Thyroid gland (tissue), 4 donors: ENCODE results near the gene SYT9. TPM values are rescaled to one million over a fixed set of nuclear protein-coding genes. Genes with fewer than 3 reads are reported as not detected.

Source experiments
- DNase-seq, 2 donors: peaks; one replicate each; pipeline ENCODE4 v3.0.0-alpha.2; 2019
- H3K27ac ChIP-seq, 3 donors: fragments of 200-600 bp; sonication (generic); 1 replicate in 2 of 3; 2 replicates in 1 of 3; pipeline ENCODE4 v1.5.1; 2016 to 2019; ENCODE audit warnings: mild to moderate bottlenecking in 1 of 3, moderate library complexity in 1 of 3
- H3K27me3 ChIP-seq: fragments of 200-600 bp; sonication (generic); one replicate; pipeline ENCODE4 v1.5.1; 2019
- H3K36me3 ChIP-seq, 2 donors: fragments of 200-600 bp; sonication (generic); one replicate each; pipeline ENCODE4 v1.5.1; 2016 to 2019
- H3K4me1 ChIP-seq, 2 donors: fragments of 200-600 bp; sonication (generic); one replicate each; pipeline ENCODE4 v1.5.1; 2017 to 2019
- H3K4me3 ChIP-seq, 3 donors: fragments of 200-600 bp; sonication (generic); replicated peaks in 1 of 3; 1 replicate in 2 of 3; 2 replicates in 1 of 3; pipeline ENCODE4 v1.5.1; 2016; ENCODE audit warnings: mild to moderate bottlenecking in 1 of 3
- H3K9me3 ChIP-seq: fragments of 200-600 bp; sonication (generic); one replicate; pipeline ENCODE4 v1.5.1; 2017
- POLR2A ChIP-seq, 2 donors: fragments of 450-650 bp; IDR thresholded peaks; one replicate each; pipeline ENCODE4 v1.6.1; 2017; ENCODE audit warnings: antibody characterized with exemption in 2 of 2, mild to moderate bottlenecking in 2 of 2, moderate library complexity in 1 of 2
- whole genome bisulfite sequencing, 2 donors: methylation state at CpG; one replicate each; pipeline ENCODE4 v1.1.5; 2017; 5-methylcytosine and 5-hydroxymethylcytosine counted together
- intact Hi-C: fragments of 100-400 bp; cut with DNase I; formaldehyde crosslinking; loops from one replicate; pipeline ENCODE4 v1.15.1; 2023
- total RNA-seq, 4 donors: library from RNA; depleted of rRNA; stranded (reverse); fragments of >200 nt; gene quantifications; one replicate each; pipeline ENCODE4 v1.2.3, GENCODE V29; 2016
- TF ChIP-seq, protein P1 (sequence below), 6 experiments: fragments of 200-600 bp in 3 of 6; fragments of 450-650 bp in 3 of 6; sonication (generic) in 3 of 6; IDR thresholded peaks; one replicate each; pipeline ENCODE4 v1.5.1; 2016 to 2019; ENCODE audit warnings: antibody characterized with exemption in 6 of 6, mild to moderate bottlenecking in 2 of 6, inconsistent platforms in 1 of 6, moderate library complexity in 1 of 6

Gene SYT9
- total RNA-seq, 4 donors from 2014 or later, result 1.3 to 7.6 (median 4.2) TPM

DNA sequence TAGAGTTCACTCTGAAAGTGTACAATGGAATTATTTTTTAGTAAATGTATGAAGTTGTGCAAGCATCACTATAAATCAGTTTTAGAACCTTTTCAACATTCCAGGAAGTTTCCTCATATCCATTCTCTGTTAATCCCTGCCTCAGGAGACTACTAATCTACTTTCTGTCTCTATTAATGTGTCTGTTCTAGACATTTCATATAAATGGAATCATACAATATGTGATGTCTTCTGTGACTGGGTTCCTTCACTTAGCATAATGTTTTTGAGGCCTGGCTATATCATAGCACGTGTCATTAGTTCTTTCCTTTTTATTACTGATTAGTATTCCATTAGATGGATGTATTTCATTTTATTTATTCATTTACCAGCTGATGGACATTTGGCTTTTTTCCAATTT, 17.1 kb downstream of the SYT9 start:
- Histone ChIP-seq H3K9me3 (no peaks in the 10 kb centered on the region), H3K36me3 (no peaks in the 10 kb centered on the region), H3K27ac (no peak overlapping the region), H3K4me1 (no peaks in the 10 kb centered on the region), H3K27me3 (no peaks in the 10 kb centered on the region), H3K4me3 (no peak overlapping the region)
- TF ChIP-seq, protein P1, sequence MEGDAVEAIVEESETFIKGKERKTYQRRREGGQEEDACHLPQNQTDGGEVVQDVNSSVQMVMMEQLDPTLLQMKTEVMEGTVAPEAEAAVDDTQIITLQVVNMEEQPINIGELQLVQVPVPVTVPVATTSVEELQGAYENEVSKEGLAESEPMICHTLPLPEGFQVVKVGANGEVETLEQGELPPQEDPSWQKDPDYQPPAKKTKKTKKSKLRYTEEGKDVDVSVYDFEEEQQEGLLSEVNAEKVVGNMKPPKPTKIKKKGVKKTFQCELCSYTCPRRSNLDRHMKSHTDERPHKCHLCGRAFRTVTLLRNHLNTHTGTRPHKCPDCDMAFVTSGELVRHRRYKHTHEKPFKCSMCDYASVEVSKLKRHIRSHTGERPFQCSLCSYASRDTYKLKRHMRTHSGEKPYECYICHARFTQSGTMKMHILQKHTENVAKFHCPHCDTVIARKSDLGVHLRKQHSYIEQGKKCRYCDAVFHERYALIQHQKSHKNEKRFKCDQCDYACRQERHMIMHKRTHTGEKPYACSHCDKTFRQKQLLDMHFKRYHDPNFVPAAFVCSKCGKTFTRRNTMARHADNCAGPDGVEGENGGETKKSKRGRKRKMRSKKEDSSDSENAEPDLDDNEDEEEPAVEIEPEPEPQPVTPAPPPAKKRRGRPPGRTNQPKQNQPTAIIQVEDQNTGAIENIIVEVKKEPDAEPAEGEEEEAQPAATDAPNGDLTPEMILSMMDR (IDR thresholded peaks at IDR 0.05), result no peak
- TF ChIP-seq POLR2A (IDR thresholded peaks at IDR 0.05), result no peak
- 63 to 70% methylated on average over 1 of the region's 1 CpG for WGBS, 2 donors
- DNase-seq, result no peak
- intact Hi-C loops, result no loop called here

DNA sequence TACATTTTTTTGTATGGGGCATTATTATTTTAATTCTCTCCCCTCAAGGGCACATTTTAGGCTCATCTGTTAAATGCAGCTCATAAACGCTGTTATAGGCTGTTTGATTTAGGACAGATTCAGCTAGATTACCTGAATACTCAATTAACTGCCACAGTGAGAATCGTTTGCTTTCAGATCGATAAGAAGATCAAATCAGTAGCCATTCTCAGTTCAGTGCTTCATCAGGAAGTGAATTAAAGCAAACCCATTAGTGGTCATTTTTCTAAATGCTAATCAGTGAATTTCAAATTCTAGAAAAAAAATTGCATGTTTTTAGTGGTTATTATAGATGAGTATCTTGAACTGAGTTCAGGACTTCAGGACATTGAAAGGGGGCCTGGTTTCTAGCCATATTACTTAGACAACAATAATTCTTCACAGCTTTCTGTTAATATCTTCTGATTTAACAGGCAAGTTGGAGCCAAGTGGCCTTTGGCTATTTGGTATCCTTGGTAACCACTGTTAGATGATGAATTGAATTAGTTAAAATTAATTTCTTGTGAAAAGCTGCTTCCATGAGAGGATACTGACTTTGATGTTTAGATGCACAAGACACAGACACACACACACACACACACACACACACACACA, 18.6 kb downstream of the SYT9 start:
- Histone ChIP-seq H3K36me3 (no peaks in the 10 kb centered on the region), H3K4me1 (no peaks in the 10 kb centered on the region), H3K9me3 (no peaks in the 10 kb centered on the region), H3K27me3 (no peaks in the 10 kb centered on the region), H3K4me3 (no peak overlapping the region), H3K27ac (no peak overlapping the region)
- intact Hi-C loops, result no loop called here
- TF ChIP-seq, protein P1 (IDR thresholded peaks at IDR 0.05), result no peak
- TF ChIP-seq POLR2A (IDR thresholded peaks at IDR 0.05), result no peak
- 80 to 83% methylated on average over 3 of the region's 3 CpGs for WGBS, 2 donors
- no peak for DNase-seq

DNA sequence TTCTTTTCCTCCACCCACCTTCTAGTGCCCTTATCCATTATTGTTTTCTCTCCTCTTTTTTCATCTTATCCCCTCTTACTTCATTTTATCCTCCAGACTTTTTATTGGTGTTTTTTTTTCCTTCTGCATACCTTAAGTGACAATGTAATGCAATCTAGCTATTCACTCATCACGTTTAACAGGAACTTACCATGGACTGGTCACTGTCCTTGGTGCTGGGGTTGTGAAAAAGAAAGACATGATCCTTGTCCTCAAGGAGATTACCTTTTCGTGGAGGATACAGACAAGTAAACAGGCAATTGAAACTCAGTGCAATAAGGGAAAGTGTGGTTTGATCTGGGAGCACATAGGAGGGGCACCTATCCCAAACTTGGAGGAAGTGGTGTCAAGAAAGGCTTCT, 20.7 kb downstream of the SYT9 start:
- H3K36me3 ChIP-seq, result no peaks in the 10 kb centered on the region
- 52 to 71% methylated on average over 2 of the region's 2 CpGs for WGBS, 2 donors
- no peak overlapping the region for H3K4me3 ChIP-seq
- no peaks in the 10 kb centered on the region for H3K27me3 ChIP-seq
- no peak for DNase-seq
- TF ChIP-seq, protein P1 (IDR thresholded peaks at IDR 0.05), result no peak
- no peak for TF ChIP-seq POLR2A (IDR thresholded peaks at IDR 0.05)
- H3K9me3 ChIP-seq, result no peaks in the 10 kb centered on the region
- H3K4me1 ChIP-seq, result no peaks in the 10 kb centered on the region
- no peak overlapping the region for H3K27ac ChIP-seq
- intact Hi-C loops, result no loop called here

DNA sequence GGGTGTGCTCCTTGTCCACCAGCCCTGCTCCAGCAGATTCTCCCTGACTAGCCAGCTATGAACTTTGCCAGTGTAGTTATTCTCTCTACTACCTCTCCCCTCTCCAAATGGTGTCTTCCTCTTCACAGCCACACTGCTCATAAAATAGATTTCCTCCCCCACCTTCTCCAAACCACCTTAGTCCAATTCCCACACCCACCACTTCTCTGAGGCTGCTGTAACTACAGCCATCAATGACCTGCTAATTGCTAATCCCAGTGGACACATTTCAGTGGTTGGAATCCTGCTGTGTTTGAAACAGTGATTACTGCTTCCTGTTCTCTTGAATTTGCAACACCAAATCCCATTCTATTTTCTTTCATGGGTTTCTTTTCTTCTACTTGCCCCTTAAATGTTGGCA, 23.4 kb downstream of the SYT9 start:
- Histone ChIP-seq H3K4me1 (no peaks in the 10 kb centered on the region), H3K36me3 (no peaks in the 10 kb centered on the region), H3K27ac (no peak overlapping the region), H3K27me3 (no peaks in the 10 kb centered on the region), H3K9me3 (no peaks in the 10 kb centered on the region), H3K4me3 (no peak overlapping the region)
- TF ChIP-seq POLR2A (IDR thresholded peaks at IDR 0.05), result no peak
- TF ChIP-seq, protein P1 (IDR thresholded peaks at IDR 0.05), result no peak
- DNase-seq, result no peak
- intact Hi-C loops, result no loop called here

DNA sequence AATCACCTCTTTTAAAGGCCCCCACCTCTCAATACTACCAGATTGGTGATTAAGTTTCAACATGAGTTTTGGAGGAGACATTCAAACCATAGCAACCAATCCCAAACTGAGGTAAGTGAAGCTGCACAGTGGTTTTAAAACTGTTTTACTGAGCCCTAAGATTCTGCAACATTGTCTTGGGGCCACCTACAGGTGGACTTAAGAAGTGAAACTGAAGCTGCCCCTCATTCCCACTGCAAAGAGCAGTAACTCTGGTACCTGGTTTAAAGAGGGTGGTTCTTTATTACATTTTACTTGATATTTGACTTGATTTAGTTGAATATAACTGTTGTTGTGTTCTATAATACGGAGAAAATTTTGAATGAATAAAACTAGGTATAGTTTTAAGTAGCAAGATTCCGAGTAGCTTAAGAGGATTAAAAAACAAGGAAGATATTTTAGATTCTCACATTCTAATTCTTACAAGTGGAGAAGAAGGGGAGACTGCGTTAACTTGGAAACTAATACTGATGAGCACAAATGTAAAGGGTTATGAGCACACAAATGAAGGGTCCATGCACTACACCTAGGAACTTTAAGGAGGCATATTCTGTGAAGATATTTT, 26.7 kb downstream of the SYT9 start:
- 60 to 67% methylated on average over 3 of the region's 3 CpGs for WGBS, 2 donors
- H3K27me3 ChIP-seq, result no peaks in the 10 kb centered on the region
- TF ChIP-seq, protein P1 (IDR thresholded peaks at IDR 0.05), result peak in 5 of 6 experiments; percentile 12 to 70 (median 40)
- no peak for TF ChIP-seq POLR2A (IDR thresholded peaks at IDR 0.05)
- H3K27ac ChIP-seq, result no peak overlapping the region
- no peak overlapping the region for H3K4me3 ChIP-seq
- H3K36me3 ChIP-seq, result no peaks in the 10 kb centered on the region
- H3K9me3 ChIP-seq, result no peaks in the 10 kb centered on the region
- intact Hi-C loops, result no loop called here
- no peaks in the 10 kb centered on the region for H3K4me1 ChIP-seq
- DNase-seq, result peak; percentile 5 to 11
